GM10266 (cell line): ENCODE data around the gene IQCH.
"Not testable (repeated sequence)": the region's sequence is repeated elsewhere in the genome, so short reads cannot be mapped to it uniquely, and the experiment has no call there.

Source experiments
- DNase-seq: peaks from one replicate; pipeline ENCODE4 v3.0.0; 2012; ENCODE audit errors: extremely low spot score
- CTCF ChIP-seq: IDR thresholded peaks from 2 replicates; pipeline ENCODE4 v1.5.1; 2012; ENCODE audit warnings: mild to moderate bottlenecking, low read depth; ENCODE audit not compliant: control insufficient read depth, insufficient read depth; ENCODE audit errors: missing control alignments

Gene IQCH

DNA sequence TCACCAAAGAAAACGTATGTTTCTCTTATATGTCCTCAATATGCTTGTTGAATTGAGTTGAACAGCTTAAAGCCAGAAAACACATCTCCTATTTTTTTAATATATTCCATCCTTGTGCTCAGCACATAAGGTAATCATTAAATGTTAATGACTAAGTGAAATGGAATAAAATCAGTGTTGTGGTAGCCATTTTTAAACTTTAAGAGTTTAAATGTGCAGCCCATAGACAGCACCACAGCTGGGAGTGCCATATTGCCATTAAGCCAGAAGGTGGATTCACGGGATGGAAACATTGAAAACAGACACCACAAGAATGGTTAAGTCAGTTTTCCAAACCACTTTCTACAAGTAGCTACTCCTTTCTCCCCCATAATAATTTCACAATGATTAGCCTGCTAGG lies 189.5 kb downstream of the IQCH start:
- no peak for TF ChIP-seq CTCF
- no peak for DNase-seq

- no peak for DNase-seq
- TF ChIP-seq CTCF = no peak
Observed at GRCh38 chr15:67446449-67446848, 191.9 kb downstream of the IQCH start.

- DNase-seq = not testable (repeated sequence)
Observed at GRCh38 chr15:67448372-67448771, 193.8 kb downstream of the IQCH start.

DNA sequence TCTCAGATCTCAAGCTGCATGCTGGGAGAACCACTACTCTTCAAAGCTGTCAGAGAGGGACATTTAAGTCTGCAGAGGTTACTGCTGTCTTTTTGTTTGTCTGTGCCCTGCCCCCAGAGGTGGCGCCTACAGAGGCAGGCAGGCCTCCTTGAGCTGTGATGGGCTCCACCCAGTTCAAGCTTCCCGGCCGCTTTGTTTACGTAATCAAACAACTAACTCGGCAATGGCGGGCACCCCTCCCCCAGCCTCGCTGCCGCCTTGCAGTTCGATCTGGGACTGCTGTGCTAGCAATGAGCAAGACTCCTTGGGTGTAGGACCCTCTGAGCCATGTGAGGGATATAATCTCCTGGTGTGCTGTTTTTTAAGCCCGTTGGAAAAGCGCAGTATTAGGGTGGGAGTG lies 199.1 kb downstream of the IQCH start:
- not testable (repeated sequence) for DNase-seq

- TF ChIP-seq CTCF = peak; percentile 91
- DNase-seq = peak; percentile 71
Observed at GRCh38 chr15:67456677-67457529, 202.3 kb downstream of the IQCH start.

DNA sequence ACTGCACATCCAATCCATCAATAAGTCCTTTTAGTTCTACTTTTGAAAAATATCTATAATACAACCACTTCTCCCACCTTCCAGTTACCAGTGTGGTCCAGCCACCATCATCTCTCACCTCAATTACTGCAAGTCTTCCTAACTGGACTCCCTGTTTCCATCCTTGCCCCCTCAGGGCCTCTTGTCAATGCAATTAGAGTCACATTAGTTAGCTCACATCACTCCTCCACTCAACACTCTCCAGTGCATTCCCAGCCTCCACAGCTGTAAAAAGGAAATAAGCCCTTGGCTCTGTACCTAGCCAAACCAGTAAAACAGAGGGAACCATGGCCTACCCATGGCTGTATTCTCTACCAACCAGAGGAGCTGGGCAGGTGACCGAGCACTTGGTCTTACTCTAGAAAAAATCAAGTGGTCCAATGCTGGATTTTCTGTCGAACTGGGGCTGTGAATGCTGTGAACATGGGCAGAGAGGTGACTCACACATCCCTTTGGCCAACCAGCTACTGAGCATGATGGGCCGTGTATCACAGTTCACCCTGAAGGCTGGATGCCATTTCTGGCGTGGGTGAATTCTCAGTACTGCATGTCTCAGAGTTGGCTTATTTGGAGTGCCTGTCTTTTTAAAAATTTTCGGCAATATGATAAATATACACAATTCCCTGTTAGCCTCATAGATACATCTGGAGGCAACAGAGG lies 203.9 kb downstream of the IQCH start:
- TF ChIP-seq CTCF = no peak
- no peak for DNase-seq

- TF ChIP-seq CTCF = no peak
- DNase-seq = no peak
Observed at GRCh38 chr15:67460521-67460920, 205.9 kb downstream of the IQCH start.

- no peak for DNase-seq
Observed at GRCh38 chr15:67461735-67462134, 207.1 kb downstream of the IQCH start.

More at GRCh38 chr15:67461735-67462134, 207.1 kb downstream of the IQCH start:
- TF ChIP-seq CTCF = no peak
